Psoas muscle (tissue), 8 donors: ENCODE results near the gene R3HDM1. TPM values are rescaled to one million over a fixed set of nuclear protein-coding genes. Genes with fewer than 3 reads are reported as not detected.

ENCODE experiments used
- ATAC-seq, 4 donors: fragments of 200-7000 bp; cut with Tn5 transposase; one replicate each; pipeline ENCODE4 v1.9.1; 2020; ENCODE audit warnings: moderate library complexity in 3 of 4, mild to moderate bottlenecking in 2 of 4
- DNase-seq, 2 donors: peaks; one replicate each; pipeline ENCODE4 v3.0.0-alpha.2; 2020
- H3K27ac ChIP-seq: fragments of 200-600 bp; one replicate; pipeline ENCODE4 v1.8.0; 2022
- H3K27me3 ChIP-seq, 3 donors: fragments of 200-600 bp in 1 of 3; one replicate each; pipeline versions ENCODE4 v1.6.1 to v1.8.0; 2013 to 2022; ENCODE audit warnings: low read length in 2 of 3, mild to moderate bottlenecking in 2 of 3, moderate library complexity in 1 of 3; ENCODE audit not compliant: insufficient read depth in 3 of 3
- H3K36me3 ChIP-seq, 2 donors: fragments of 200-600 bp in 1 of 2; one replicate each; pipeline versions ENCODE4 v1.6.1 to v1.8.0; 2013 to 2022; ENCODE audit warnings: low read depth in 1 of 2, mild to moderate bottlenecking in 1 of 2, moderate library complexity in 1 of 2; ENCODE audit not compliant: insufficient read depth in 1 of 2
- H3K4me1 ChIP-seq: fragments of 200-600 bp; one replicate; pipeline ENCODE4 v1.8.0; 2022
- H3K4me3 ChIP-seq: fragments of 200-600 bp; one replicate; pipeline ENCODE4 v1.8.0; 2022; ENCODE audit warnings: mild to moderate bottlenecking
- H3K9me3 ChIP-seq: fragments of 200-600 bp; one replicate; pipeline ENCODE4 v1.8.0; 2022
- CTCF ChIP-seq: fragments of 200-600 bp; IDR thresholded peaks from one replicate; pipeline ENCODE4 v1.8.0; 2022; ENCODE audit warnings: antibody characterized with exemption
- WGBS, 3 donors: extraction: QIAGEN DNeasy Blood & Tissue Kit; methylation state at CpG; one replicate each; pipeline versions ENCODE4 v1.1.6 to v1.1.7; 2013; 5-methylcytosine and 5-hydroxymethylcytosine counted together
- intact Hi-C, 2 donors: fragments of 100-400 bp; cut with DNase I; formaldehyde crosslinking; loops; one replicate each; pipeline versions ENCODE4 v1.11.0 to v1.14.2; 2022
- long read RNA-seq, 2 donors: library from polyadenylated mRNA; unstranded; transcript quantifications; one replicate each; pipeline ENCODE4 v2.0.0, GENCODE V29; 2021
- polyA plus RNA-seq, 3 donors: library from polyadenylated mRNA; stranded (reverse); fragments of 200-250 nt; gene quantifications; one replicate each; pipeline ENCODE4 v1.2.3, GENCODE V29; 2013
- total RNA-seq, 4 donors: library from RNA; stranded (reverse); fragmentation: NEBNext Ultra II Directional in 2 of 4; extraction: Animal tissue kit (Norgen Biotek cat#: 25700) in 2 of 4; gene quantifications; one replicate each; pipeline versions ENCODE4 v1.2.1 to v1.2.4, GENCODE V29; 2021 to 2023
- donor health status: healthy with polysubstance abuse.
- donor health status: DM: no; HTN: no; CAD: no; lungs with moderate emphysema.
- donor health status: Bipolar disorder and iron deficiency.
- donor health status: healthy.
- donor health status: DM: yes; HTN: yes; CAD: no.
- donor health status: DM: no; HTN: no; CAD: no.
- donor health status: DM: no; HTN: no; CAD: no.
- donor health status: DM: yes; HTN: yes; CAD: no.

The R3HDM1 gene
- total RNA-seq (10 to 100 TPM; 17.5 to 25.3 (median 22.1) TPM), polyA plus RNA-seq (10 to 100 TPM in 1 of 3 donors, 1 to 10 TPM in 2; 4.6 to 24.7 (median 9.0) TPM)
- long read RNA-seq, donor 1, partial matches to known transcripts: 4 of 5 reads
- long read RNA-seq, donor 1, other reads (novel, unspliced or antisense): 1 of 5 reads
- long read RNA-seq, donor 2, partial matches to known transcripts: 14 of 20 reads
- long read RNA-seq, donor 2, other reads (novel, unspliced or antisense): 6 of 20 reads

DNA sequence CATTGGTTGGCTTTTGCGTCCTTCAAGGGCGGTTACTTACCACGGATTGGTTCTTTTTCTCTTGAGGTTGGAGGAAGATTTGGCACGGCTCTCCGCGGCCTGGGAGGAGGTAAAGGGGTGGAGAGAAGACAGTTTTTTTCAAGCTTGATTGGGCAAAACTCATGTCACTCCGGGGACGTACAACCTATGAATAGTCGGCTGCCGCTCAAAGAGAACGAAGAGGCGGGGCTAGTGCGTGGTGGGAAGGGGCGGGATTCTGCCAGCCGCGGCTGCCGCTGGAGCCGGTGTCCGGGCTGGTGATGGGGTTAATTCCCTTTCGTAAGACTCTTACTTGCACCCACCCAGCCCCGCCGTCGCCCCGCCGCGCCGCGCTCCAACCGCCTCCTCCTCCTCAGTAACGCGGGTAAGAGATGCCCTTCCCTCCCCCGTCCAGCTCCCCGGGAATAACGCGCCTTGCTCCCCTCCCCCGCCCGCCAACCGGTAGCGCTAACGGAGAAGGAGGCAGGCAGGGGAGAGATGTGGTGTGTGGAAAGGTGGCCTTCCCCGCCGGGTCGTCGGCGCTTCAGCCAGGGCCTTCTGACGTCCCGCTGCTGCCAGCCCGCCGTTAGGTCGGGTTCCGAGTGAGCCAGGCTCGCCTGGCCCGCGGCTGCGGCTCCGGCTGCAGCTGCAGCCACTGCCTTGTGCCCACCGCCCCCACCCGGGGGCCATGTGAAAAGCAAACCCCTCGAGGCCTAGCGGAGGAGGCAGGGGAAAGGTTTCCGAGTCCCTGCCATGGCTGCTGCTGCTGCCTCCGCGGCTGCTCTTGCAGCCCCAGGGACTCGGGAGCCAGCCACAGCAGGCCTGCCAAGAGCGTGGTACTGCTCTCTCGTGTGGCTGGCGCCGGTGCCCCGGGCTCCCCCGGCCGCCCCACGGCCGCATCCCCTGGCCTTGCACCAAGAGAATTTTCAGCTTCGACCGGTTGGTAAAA is at the start of gene R3HDM1:
Gene R3HDM1 (plus strand): TSS at position 254 of the 967 bp plus-strand sequence. CDS start 73,362 bp downstream, outside the sequence.
- TF ChIP-seq CTCF: no peak
- Histone ChIP-seq H3K27me3 (no peaks in the 10 kb centered on the region), H3K36me3 (no peaks in the 10 kb centered on the region), H3K27ac (peak within 1 kb of the TSS; percentile 97), H3K9me3 (no peaks in the 10 kb centered on the region), H3K4me3 (peak within 1 kb of the TSS; percentile 79), H3K4me1 (peaks cover 17% of the 10 kb centered on the region)
- 0% methylated on average over 58 to 75 of the region's 75 CpGs for WGBS, 3 donors
- intact Hi-C loops: loop anchor here in 1 of 2 donors (5.0 to 10.0 kb wide), 3 partner anchors 34 to 213 kb away; partner anchors contain the start of gene UBXN4
- ATAC-seq: peak; percentile 91 to 94 (median 92)
- peak; percentile 96 to 98 for DNase-seq

GRCh38 chr2:135485441-135485840 is 45.8 kb upstream of the R3HDM1 start:
- 96 to 97% (median 97%) methylated on average over 4 of the region's 4 CpGs for WGBS, 3 donors
- no peaks in the 10 kb centered on the region for H3K27me3 ChIP-seq
- peaks cover 0 to 4% of the 10 kb centered on the region in 2 donors for H3K36me3 ChIP-seq
- H3K9me3 ChIP-seq: no peaks in the 10 kb centered on the region
- TF ChIP-seq CTCF: no peak
- H3K4me1 ChIP-seq: no peaks in the 10 kb centered on the region
- ATAC-seq (no peak), DNase-seq (no peak)
- H3K4me3 ChIP-seq: no peak overlapping the region
- H3K27ac ChIP-seq: no peak overlapping the region
- intact Hi-C loops: no loop called here

- 92 to 100% (median 93%) methylated on average over 1 of the region's 1 CpG for WGBS, 3 donors
Observed at GRCh38 chr2:135490376-135490775, 40.9 kb upstream of the R3HDM1 start.

DNA sequence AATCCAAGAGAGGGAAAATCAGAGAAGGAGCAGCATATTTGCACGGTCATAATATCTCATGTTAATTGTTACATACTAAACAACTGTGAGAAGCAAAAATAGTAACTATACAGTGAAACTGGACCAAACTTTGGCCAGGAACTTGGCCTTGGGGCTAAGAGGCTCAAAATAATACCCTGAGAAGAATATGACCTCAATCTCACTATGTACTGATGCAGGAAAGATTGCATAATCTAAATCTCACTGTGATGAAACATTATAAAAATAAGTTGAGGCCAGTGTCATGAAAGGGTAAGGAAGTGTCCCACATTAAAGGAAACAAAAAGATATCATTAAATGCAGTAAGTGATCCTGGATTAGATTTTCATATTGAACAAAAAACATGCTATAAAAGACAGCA is 36.8 kb upstream of the R3HDM1 start:
- intact Hi-C loops: no loop called here
- TF ChIP-seq CTCF: no peak
- ATAC-seq: peak; percentile 91 to 95 (median 94)
- WGBS, 3 donors: 32 to 56% (median 34%) methylated on average over 1 of the region's 1 CpG
- Histone ChIP-seq H3K36me3 (no peaks in the 10 kb centered on the region), H3K9me3 (peaks cover 8% of the 10 kb centered on the region), H3K4me3 (no peak overlapping the region), H3K27me3 (no peaks in the 10 kb centered on the region), H3K4me1 (peaks cover 7% of the 10 kb centered on the region), H3K27ac (peak overlapping the region; percentile 88)
- DNase-seq: no peak

More at GRCh38 chr2:135490376-135490775, 40.9 kb upstream of the R3HDM1 start:
- H3K27me3 ChIP-seq: no peaks in the 10 kb centered on the region
- H3K27ac ChIP-seq: no peak overlapping the region
- intact Hi-C loops: no loop called here
- H3K9me3 ChIP-seq: no peaks in the 10 kb centered on the region
- H3K4me1 ChIP-seq: peaks cover 3% of the 10 kb centered on the region
- ATAC-seq (no peak), DNase-seq (no peak)
- peaks cover 0 to 1% of the 10 kb centered on the region in 2 donors for H3K36me3 ChIP-seq
- no peak for TF ChIP-seq CTCF
- no peak overlapping the region for H3K4me3 ChIP-seq
